HCT116 (cell line): ENCODE data around the gene IP6K2. TPM values are rescaled to one million over a fixed set of nuclear protein-coding genes. Genes with fewer than 3 reads are reported as not detected.
"Not testable (repeated sequence)": the region's sequence is repeated elsewhere in the genome, so short reads cannot be mapped to it uniquely, and the experiment has no call there.

Experiments
- ATAC-seq: fragments of 200-7000 bp; cut with Tn5 transposase; 2 replicates; pipeline ENCODE4 v1.9.1; 2020; ENCODE audit warnings: mild to moderate bottlenecking, moderate library complexity
- BruUV-seq: library from RNA; stranded (reverse); fragments of 400-500 nt; replicated peaks from 2 replicates; lab custom pipeline; 2021; lab: Mats Ljungman, UMichigan
- CTCF ChIA-PET: fragments of 300-600 bp; sonication (Branson Sonifier 250); formaldehyde crosslinking; loops from one replicate; lab custom pipeline; 2021; ENCODE audit warnings: antibody characterized with exemption; lab: Charles Lee
- POLR2A ChIA-PET: fragments of 300-600, 350-600 bp; sonication (Branson Sonifier 250); formaldehyde crosslinking; loops from one replicate; lab custom pipeline; 2021; ENCODE audit warnings: antibody characterized with exemption; lab: Charles Lee
- RAD21 ChIA-PET, 2 experiments: fragments of 300-600 bp; sonication (Branson Sonifier 250); formaldehyde crosslinking; loops; one replicate each; lab custom pipeline; 2023; ENCODE audit warnings: low total read pairs in 2 of 2; ENCODE audit not compliant: uncharacterized antibody in 2 of 2, unreplicated experiment in 2 of 2, low non-redundant PET in 1 of 2; lab: Charles Lee
- DNase-seq: peaks from one replicate; pipeline ENCODE4 v3.0.0-alpha.2; 2010; ENCODE audit warnings: low read depth, low spot score
- H2AFZ ChIP-seq: fragments of 200-600 bp; shearing (Covaris generic), sonication (generic); 2 replicates; pipeline ENCODE4 v1.6.1; 2017; ENCODE audit warnings: low read depth, mixed run types, mixed read lengths, antibody characterized with exemption, low read length; ENCODE audit not compliant: poor library complexity, severe bottlenecking
- H3K27ac ChIP-seq: 2 replicates; pipeline ENCODE4 v1.5.1; 2012; ENCODE audit warnings: low read depth, low read length
- H3K27me3 ChIP-seq: fragments of 200-600 bp; sonication (generic); 2 replicates; pipeline ENCODE4 v1.6.1; 2016; ENCODE audit warnings: mixed run types, low read length, mixed read lengths; ENCODE audit not compliant: insufficient read depth
- H3K36me3 ChIP-seq, 2 experiments: fragments of 200-500 bp in 1 of 2; fragments of 200-600 bp in 1 of 2; sonication (Bioruptor generic) in 1 of 2; sonication (generic) in 1 of 2; 2 replicates each; pipeline versions ENCODE4 v1.5.1 to v1.6.1; 2014 to 2016; ENCODE audit warnings: low read length in 2 of 2, inconsistent platforms in 1 of 2, mixed read lengths in 1 of 2, mixed run types in 1 of 2; ENCODE audit not compliant: insufficient read depth in 2 of 2, control insufficient read depth in 1 of 2
- H3K4me1 ChIP-seq, 2 experiments: fragments of 200-600 bp in 1 of 2; sonication (generic) in 1 of 2; 2 replicates each; pipeline versions ENCODE4 v1.5.1 to v1.6.1; 2012 to 2017; ENCODE audit warnings: low read length in 2 of 2, inconsistent platforms in 1 of 2, mild to moderate bottlenecking in 1 of 2, mixed read lengths in 1 of 2, mixed run types in 1 of 2, moderate library complexity in 1 of 2; ENCODE audit not compliant: insufficient read depth in 2 of 2, control insufficient read depth in 1 of 2
- H3K4me2 ChIP-seq: fragments of 200-600 bp; sonication (generic); 2 replicates; pipeline ENCODE4 v1.6.1; 2017; ENCODE audit warnings: mixed run types, low read length, mixed read lengths
- H3K4me3 ChIP-seq, 2 experiments: fragments of 200-600 bp in 1 of 2; sonication (generic) in 1 of 2; replicated peaks in 1 of 2; 2 replicates each; pipeline ENCODE4 v1.5.1; 2011 to 2016; ENCODE audit warnings: low read length in 2 of 2, control low read depth in 1 of 2, low read depth in 1 of 2, mild to moderate bottlenecking in 1 of 2, mixed read lengths in 1 of 2, mixed run types in 1 of 2
- H3K79me2 ChIP-seq: fragments of 200-600 bp; sonication (generic); 2 replicates; pipeline ENCODE4 v1.6.1; 2017; ENCODE audit warnings: mild to moderate bottlenecking, mixed run types, low read length, moderate library complexity, mixed read lengths; ENCODE audit not compliant: insufficient read depth
- H3K9ac ChIP-seq: fragments of 200-600 bp; sonication (generic); 2 replicates; pipeline ENCODE4 v1.6.1; 2016; ENCODE audit warnings: low read length, mixed read lengths
- H3K9me2 ChIP-seq: fragments of 200-600 bp; sonication (generic), shearing (Covaris generic); 2 replicates; pipeline ENCODE4 v1.6.1; 2017; ENCODE audit warnings: mixed run types, mild to moderate bottlenecking, moderate library complexity; ENCODE audit not compliant: insufficient read depth
- H3K9me3 ChIP-seq, 2 experiments: fragments of 200-500 bp in 1 of 2; fragments of 200-600 bp in 1 of 2; sonication (Bioruptor generic) in 1 of 2; sonication (generic) in 1 of 2; 2 replicates each; pipeline ENCODE4 v1.6.1; 2014 to 2017; ENCODE audit warnings: low read length in 2 of 2, mixed read lengths in 2 of 2, inconsistent platforms in 1 of 2, low read depth in 1 of 2, mild to moderate bottlenecking in 1 of 2, mixed run types in 1 of 2, moderate library complexity in 1 of 2; ENCODE audit not compliant: control insufficient read depth in 1 of 2, insufficient read depth in 1 of 2
- H4K20me1 ChIP-seq: fragments of 200-600 bp; sonication (generic), shearing (Covaris generic); 2 replicates; pipeline ENCODE4 v1.6.1; 2017; ENCODE audit warnings: mixed run types, mild to moderate bottlenecking, moderate library complexity; ENCODE audit not compliant: insufficient read depth
- REST ChIP-seq: IDR thresholded peaks from 2 replicates; pipeline ENCODE4 v1.6.1; 2012; ENCODE audit warnings: low read depth
- intact Hi-C: fragments of 100-400 bp; cut with micrococcal nuclease; formaldehyde crosslinking; loops from 2 replicates; pipeline ENCODE4 v1.10.0; 2022
- total RNA-seq: library from RNA; stranded (reverse); gene quantifications from one replicate; pipeline ENCODE4 v1.2.1, GENCODE V29; 2021; ENCODE audit not compliant: unreplicated experiment

IP6K2 gene
- total RNA-seq, 1 experiment from 2014 or later = 89.5 TPM

GRCh38 chr3:48723725-48724124 is 6.7 kb upstream of the IP6K2 start:
- intact Hi-C loops = no loop called here
- POLR2A ChIA-PET = no interaction called here
- H3K9me2 ChIP-seq = no peaks in the 10 kb centered on the region
- no peaks in the 10 kb centered on the region for H4K20me1 ChIP-seq
- no peaks in the 10 kb centered on the region for H3K79me2 ChIP-seq
- H2AFZ ChIP-seq = no peak overlapping the region
- no peaks in the 10 kb centered on the region for H3K9me3 ChIP-seq
- H3K4me2 ChIP-seq = no peak overlapping the region
- H3K27me3 ChIP-seq = no peaks in the 10 kb centered on the region
- ATAC-seq (no peak), DNase-seq (no peak)
- H3K36me3 ChIP-seq = no peaks in the 10 kb centered on the region
- no peak for TF ChIP-seq REST
- CTCF ChIA-PET = no interaction called here
- RAD21 ChIA-PET = no interaction called here
- no peak overlapping the region for H3K9ac ChIP-seq
- BruUV-seq = no TSS peak
- no peaks in the 10 kb centered on the region for H3K4me1 ChIP-seq
- H3K27ac ChIP-seq = no peak overlapping the region
- H3K4me3 ChIP-seq = no peak overlapping the region

GRCh38 chr3:48723293-48723692 is 6.3 kb upstream of the IP6K2 start:
- DNase-seq, H3K79me2 ChIP-seq, CTCF ChIA-PET, ATAC-seq, H3K4me1 ChIP-seq, intact Hi-C loops, H2AFZ ChIP-seq, H3K9me2 ChIP-seq, H3K36me3 ChIP-seq, H3K9me3 ChIP-seq, BruUV-seq, POLR2A ChIA-PET, H4K20me1 ChIP-seq, H3K4me2 ChIP-seq, H3K4me3 ChIP-seq, H3K27ac ChIP-seq, H3K27me3 ChIP-seq, H3K9ac ChIP-seq, RAD21 ChIA-PET: not testable (repeated sequence)
